Measurements from ENCODE around the gene GNA15.

DNA sequence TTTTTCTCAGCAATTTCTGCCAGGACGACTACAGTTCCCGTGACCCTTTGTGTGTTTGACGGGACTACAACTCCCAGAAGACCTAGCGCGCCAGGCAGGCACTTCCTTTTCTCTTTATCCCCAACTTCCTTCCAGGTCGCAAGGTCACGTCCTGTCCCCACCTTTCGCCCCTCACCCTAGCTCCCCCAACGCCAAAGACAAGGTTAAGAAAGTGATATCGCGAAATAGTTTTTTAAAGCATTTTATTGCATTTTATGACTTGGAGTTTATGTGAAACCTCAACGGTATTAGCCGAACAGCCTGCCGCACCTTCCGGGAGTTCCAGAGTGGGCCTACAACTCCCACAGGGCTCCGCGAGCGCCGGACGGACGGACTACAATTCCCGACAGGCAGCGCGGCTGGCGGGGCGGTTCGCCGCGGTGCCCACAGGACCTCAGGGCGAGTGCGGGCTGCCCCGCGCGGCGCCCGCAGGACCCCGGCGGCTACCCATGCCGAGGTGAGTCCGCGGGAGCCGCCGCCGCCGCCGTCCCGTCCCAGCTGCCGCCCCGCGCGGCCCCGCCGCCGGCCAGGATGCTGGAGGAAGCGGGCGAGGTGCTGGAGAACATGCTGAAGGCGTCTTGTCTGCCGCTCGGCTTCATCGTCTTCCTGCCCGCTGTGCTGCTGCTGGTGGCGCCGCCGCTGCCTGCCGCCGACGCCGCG, 49.8 kb downstream of the GNA15 start, which contains the start of gene NCLN:
- TF ChIP-seq, protein P1, sequence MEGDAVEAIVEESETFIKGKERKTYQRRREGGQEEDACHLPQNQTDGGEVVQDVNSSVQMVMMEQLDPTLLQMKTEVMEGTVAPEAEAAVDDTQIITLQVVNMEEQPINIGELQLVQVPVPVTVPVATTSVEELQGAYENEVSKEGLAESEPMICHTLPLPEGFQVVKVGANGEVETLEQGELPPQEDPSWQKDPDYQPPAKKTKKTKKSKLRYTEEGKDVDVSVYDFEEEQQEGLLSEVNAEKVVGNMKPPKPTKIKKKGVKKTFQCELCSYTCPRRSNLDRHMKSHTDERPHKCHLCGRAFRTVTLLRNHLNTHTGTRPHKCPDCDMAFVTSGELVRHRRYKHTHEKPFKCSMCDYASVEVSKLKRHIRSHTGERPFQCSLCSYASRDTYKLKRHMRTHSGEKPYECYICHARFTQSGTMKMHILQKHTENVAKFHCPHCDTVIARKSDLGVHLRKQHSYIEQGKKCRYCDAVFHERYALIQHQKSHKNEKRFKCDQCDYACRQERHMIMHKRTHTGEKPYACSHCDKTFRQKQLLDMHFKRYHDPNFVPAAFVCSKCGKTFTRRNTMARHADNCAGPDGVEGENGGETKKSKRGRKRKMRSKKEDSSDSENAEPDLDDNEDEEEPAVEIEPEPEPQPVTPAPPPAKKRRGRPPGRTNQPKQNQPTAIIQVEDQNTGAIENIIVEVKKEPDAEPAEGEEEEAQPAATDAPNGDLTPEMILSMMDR (IDR thresholded peaks at IDR 0.05) = no peak
- TF ChIP-seq POLR2AphosphoS5 (IDR thresholded peaks at IDR 0.05; ENCODE audit: low read depth, low read length) (no peak; the same call in 1 of the 2 replicates), SIN3A (IDR thresholded peaks at IDR 0.05; ENCODE audit: borderline replicate concordance, insufficient read depth, low read depth, low read length) (peak; percentile 65; the same call in 1 of the 2 replicates), TCF7L2 (IDR thresholded peaks at IDR 0.05; ENCODE audit: low read depth, low read length) (0 out of 2 replicates have a peak, but pooled peaks have one; percentile 25), REST (IDR thresholded peaks at IDR 0.05; ENCODE audit: insufficient read depth in 1 of 2, low read depth in 2 of 2, low read length in 1 of 2) (no peak)
